GM23248 (cell line): ENCODE results near the gene CLCN3.

Experiments
- EZH2 ChIP-seq: fragments of 200-600 bp; sonication (generic); IDR thresholded peaks from 2 replicates; pipeline ENCODE4 v1.6.1; 2018; ENCODE audit warnings: antibody characterized with exemption, mild to moderate bottlenecking; ENCODE audit not compliant: insufficient read depth, poor library complexity, severe bottlenecking
- EZH2phosphoT487 ChIP-seq: fragments of 200-600 bp; sonication (generic); IDR thresholded peaks from 2 replicates; pipeline ENCODE4 v1.6.1; 2018; ENCODE audit warnings: antibody characterized with exemption, moderate library complexity, mild to moderate bottlenecking, low read depth; ENCODE audit not compliant: insufficient read depth

- TF ChIP-seq EZH2: no peak
- TF ChIP-seq EZH2phosphoT487: no peak
These were observed 70.4 kb downstream of the CLCN3 start for GRCh38 chr4:169690787-169691186.
